ENCODE measurements around the gene EXTL2. TPM values are rescaled to one million over a fixed set of nuclear protein-coding genes. Genes with fewer than 3 reads are reported as not detected.

The EXTL2 gene
- total and polyA plus RNA-seq, 9 of the 15 experiments (the other 6 are each of a cell fraction or from before 2014, with no cell fraction given) = 8.5 to 40.7 (median 26.0) TPM

DNA sequence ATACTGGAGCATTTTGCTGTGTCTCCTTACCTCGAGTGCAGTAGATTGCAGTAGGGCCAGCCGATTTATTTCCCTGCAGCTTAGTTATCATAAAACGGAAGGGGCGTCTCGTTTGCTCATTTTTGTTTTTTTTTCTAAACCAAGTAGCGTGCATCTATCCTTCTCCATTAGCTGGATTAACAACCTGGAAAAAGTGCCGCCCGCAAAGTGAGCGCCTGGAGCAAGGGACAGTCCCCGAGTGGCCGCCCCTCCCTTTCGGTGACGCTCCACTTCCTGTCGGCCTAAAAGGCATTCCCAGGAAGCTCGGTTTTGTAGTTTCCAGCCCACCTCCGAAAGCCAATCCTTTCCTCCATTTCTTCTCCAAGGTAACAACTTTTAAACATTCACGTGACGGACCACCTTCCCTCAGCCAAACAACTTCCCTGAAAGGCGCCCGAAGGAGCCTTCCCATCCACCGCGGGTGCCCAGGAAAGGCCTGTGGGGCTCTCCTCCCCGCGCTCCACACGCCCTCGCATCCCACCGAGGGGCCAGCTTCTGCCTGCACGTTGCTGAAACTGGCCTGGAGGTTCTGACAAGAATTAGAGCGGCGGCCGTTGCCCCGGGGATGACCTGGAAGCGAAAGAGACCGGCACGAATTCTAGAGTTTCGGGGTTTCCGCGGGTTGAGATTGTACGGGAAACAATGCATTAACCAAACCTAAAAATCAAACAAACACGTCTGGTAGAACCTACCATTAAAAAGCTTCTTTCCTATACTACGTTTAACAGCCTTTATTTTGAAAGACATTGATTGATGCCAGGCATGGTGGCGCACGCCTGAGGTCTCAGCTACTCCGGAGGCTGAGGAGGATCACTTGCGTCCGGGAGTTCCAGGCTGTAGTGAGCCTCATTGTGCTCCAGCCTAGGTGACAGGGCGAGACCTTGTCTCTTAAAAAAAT, at the start of gene EXTL2 (continued):
- TF ChIP-seq ZEB2 (IDR thresholded peaks at IDR 0.05) = no peak
- peak; percentile 63 for TF ChIP-seq MEIS2 (IDR thresholded peaks at IDR 0.05; ENCODE audit: partially characterized antibody)
- no peak for TF ChIP-seq LARP7 (IDR thresholded peaks at IDR 0.05)
- TF ChIP-seq CBFA2T2 (conservative IDR thresholded peaks at IDR 0.05) = no peak
- no peak for TF ChIP-seq ZNF24 (IDR thresholded peaks at IDR 0.05)
- TF ChIP-seq, protein P1, sequence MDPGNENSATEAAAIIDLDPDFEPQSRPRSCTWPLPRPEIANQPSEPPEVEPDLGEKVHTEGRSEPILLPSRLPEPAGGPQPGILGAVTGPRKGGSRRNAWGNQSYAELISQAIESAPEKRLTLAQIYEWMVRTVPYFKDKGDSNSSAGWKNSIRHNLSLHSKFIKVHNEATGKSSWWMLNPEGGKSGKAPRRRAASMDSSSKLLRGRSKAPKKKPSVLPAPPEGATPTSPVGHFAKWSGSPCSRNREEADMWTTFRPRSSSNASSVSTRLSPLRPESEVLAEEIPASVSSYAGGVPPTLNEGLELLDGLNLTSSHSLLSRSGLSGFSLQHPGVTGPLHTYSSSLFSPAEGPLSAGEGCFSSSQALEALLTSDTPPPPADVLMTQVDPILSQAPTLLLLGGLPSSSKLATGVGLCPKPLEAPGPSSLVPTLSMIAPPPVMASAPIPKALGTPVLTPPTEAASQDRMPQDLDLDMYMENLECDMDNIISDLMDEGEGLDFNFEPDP (CRISPR knock-in tag; IDR thresholded peaks at IDR 0.05) = no peak
- TF ChIP-seq, protein P2, sequence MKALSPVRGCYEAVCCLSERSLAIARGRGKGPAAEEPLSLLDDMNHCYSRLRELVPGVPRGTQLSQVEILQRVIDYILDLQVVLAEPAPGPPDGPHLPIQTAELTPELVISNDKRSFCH (CRISPR knock-in tag; IDR thresholded peaks at IDR 0.05) = no peak
- TF ChIP-seq, protein P2 (tag; IDR thresholded peaks at IDR 0.05) = no peak
- TF ChIP-seq ZC3H8 (IDR thresholded peaks at IDR 0.05) = no peak
- no peak for TF ChIP-seq MECOM (CRISPR knock-in tag; IDR thresholded peaks at IDR 0.05)
- TF ChIP-seq TAF9B (IDR thresholded peaks at IDR 0.05; ENCODE audit: partially characterized antibody) = peak; percentile 52
- no peak for TF ChIP-seq HEY1 (CRISPR knock-in tag; IDR thresholded peaks at IDR 0.05; ENCODE audit: borderline replicate concordance)
- no peak for TF ChIP-seq ZNF311 (CRISPR knock-in tag; IDR thresholded peaks at IDR 0.05)
- TF ChIP-seq, protein P3, sequence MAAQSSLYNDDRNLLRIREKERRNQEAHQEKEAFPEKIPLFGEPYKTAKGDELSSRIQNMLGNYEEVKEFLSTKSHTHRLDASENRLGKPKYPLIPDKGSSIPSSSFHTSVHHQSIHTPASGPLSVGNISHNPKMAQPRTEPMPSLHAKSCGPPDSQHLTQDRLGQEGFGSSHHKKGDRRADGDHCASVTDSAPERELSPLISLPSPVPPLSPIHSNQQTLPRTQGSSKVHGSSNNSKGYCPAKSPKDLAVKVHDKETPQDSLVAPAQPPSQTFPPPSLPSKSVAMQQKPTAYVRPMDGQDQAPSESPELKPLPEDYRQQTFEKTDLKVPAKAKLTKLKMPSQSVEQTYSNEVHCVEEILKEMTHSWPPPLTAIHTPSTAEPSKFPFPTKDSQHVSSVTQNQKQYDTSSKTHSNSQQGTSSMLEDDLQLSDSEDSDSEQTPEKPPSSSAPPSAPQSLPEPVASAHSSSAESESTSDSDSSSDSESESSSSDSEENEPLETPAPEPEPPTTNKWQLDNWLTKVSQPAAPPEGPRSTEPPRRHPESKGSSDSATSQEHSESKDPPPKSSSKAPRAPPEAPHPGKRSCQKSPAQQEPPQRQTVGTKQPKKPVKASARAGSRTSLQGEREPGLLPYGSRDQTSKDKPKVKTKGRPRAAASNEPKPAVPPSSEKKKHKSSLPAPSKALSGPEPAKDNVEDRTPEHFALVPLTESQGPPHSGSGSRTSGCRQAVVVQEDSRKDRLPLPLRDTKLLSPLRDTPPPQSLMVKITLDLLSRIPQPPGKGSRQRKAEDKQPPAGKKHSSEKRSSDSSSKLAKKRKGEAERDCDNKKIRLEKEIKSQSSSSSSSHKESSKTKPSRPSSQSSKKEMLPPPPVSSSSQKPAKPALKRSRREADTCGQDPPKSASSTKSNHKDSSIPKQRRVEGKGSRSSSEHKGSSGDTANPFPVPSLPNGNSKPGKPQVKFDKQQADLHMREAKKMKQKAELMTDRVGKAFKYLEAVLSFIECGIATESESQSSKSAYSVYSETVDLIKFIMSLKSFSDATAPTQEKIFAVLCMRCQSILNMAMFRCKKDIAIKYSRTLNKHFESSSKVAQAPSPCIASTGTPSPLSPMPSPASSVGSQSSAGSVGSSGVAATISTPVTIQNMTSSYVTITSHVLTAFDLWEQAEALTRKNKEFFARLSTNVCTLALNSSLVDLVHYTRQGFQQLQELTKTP (IDR thresholded peaks at IDR 0.05; ENCODE audit: low read depth in 1 of 2, partially characterized antibody in 2 of 2) = no peak
- no peak for TF ChIP-seq THRAP3 (IDR thresholded peaks at IDR 0.05; ENCODE audit: borderline replicate concordance)
- TF ChIP-seq NRF1 (conservative IDR thresholded peaks at IDR 0.05 in 1 of 2, IDR thresholded peaks at IDR 0.05 in 1 of 2) = peak in 1 of 2 experiments; percentile 10; a peak in 2 of 4 replicates
- TF ChIP-seq, protein P4, sequence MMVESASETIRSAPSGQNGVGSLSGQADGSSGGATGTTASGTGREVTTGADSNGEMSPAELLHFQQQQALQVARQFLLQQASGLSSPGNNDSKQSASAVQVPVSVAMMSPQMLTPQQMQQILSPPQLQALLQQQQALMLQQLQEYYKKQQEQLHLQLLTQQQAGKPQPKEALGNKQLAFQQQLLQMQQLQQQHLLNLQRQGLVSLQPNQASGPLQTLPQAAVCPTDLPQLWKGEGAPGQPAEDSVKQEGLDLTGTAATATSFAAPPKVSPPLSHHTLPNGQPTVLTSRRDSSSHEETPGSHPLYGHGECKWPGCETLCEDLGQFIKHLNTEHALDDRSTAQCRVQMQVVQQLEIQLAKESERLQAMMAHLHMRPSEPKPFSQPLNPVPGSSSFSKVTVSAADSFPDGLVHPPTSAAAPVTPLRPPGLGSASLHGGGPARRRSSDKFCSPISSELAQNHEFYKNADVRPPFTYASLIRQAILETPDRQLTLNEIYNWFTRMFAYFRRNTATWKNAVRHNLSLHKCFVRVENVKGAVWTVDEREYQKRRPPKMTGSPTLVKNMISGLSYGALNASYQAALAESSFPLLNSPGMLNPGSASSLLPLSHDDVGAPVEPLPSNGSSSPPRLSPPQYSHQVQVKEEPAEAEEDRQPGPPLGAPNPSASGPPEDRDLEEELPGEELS (CRISPR knock-in tag; IDR thresholded peaks at IDR 0.05; ENCODE audit: borderline replicate concordance) = no peak
- no peak for TF ChIP-seq FOXA1 (IDR thresholded peaks at IDR 0.05; ENCODE audit: borderline replicate concordance)
- TF ChIP-seq, protein P5, sequence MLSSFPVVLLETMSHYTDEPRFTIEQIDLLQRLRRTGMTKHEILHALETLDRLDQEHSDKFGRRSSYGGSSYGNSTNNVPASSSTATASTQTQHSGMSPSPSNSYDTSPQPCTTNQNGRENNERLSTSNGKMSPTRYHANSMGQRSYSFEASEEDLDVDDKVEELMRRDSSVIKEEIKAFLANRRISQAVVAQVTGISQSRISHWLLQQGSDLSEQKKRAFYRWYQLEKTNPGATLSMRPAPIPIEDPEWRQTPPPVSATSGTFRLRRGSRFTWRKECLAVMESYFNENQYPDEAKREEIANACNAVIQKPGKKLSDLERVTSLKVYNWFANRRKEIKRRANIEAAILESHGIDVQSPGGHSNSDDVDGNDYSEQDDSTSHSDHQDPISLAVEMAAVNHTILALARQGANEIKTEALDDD (IDR thresholded peaks at IDR 0.05) = no peak
- peak; percentile 60; the same call in 1 of the 2 replicates for TF ChIP-seq EP400 (IDR thresholded peaks at IDR 0.05)
